Skin epidermis (tissue), 12 donors: ENCODE measurements around the gene PRPF8.
"Not testable (repeated sequence)": the region's sequence is repeated elsewhere in the genome, so short reads cannot be mapped to it uniquely, and the experiment has no call there.

ENCODE experiments used
- H3K27ac ChIP-seq, 21 experiments: fragments of 200-600 bp; sonication (generic) in 11 of 21; one replicate each; pipeline ENCODE4 v1.5.0; 2020; ENCODE audit warnings: mild to moderate bottlenecking in 3 of 21, inconsistent platforms in 2 of 21, moderate library complexity in 2 of 21
- H3K4me3 ChIP-seq, 7 experiments: fragments of 200-600 bp; sonication (generic) in 2 of 7; one replicate each; pipeline ENCODE4 v1.5.0; 2020; ENCODE audit warnings: inconsistent platforms in 2 of 7, mild to moderate bottlenecking in 2 of 7, moderate library complexity in 1 of 7

PRPF8 gene

GRCh38 chr17:1684378-1685189 is at the start of gene PRPF8:
Gene PRPF8 (minus strand): TSS chr17:1684867. CDS start chr17:1684571, 296 bp downstream.
- Histone ChIP-seq H3K4me3 (peak within 1 kb of the TSS; percentile 59 to 96 (median 88)), H3K27ac (peak within 1 kb of the TSS; percentile 88 to 99 (median 96))

DNA sequence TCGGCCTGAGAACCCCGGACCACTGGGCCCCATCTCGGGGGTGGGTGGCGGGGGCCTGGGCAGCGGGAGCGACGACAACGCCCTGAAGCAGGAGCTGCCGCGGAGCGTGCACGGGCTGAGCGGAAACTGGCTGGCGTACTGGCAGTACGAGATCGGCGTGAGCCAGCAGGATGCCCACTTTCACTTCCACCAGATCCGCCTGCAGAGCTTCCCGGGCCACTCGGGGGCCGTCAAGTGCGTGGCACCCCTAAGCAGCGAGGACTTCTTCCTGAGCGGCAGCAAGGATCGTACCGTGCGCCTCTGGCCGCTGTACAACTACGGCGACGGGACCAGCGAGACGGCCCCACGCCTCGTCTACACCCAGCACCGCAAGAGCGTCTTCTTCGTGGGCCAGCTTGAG is 49.1 kb upstream of the PRPF8 start:
- no peak overlapping the region for H3K4me3 ChIP-seq
- no peak overlapping the region for H3K27ac ChIP-seq

- Histone ChIP-seq H3K27ac (peak overlapping the region in 1 of 21 experiments; percentile 21), H3K4me3 (no peak overlapping the region)
These were observed 48.2 kb upstream of the PRPF8 start for GRCh38 chr17:1732833-1733321.

DNA sequence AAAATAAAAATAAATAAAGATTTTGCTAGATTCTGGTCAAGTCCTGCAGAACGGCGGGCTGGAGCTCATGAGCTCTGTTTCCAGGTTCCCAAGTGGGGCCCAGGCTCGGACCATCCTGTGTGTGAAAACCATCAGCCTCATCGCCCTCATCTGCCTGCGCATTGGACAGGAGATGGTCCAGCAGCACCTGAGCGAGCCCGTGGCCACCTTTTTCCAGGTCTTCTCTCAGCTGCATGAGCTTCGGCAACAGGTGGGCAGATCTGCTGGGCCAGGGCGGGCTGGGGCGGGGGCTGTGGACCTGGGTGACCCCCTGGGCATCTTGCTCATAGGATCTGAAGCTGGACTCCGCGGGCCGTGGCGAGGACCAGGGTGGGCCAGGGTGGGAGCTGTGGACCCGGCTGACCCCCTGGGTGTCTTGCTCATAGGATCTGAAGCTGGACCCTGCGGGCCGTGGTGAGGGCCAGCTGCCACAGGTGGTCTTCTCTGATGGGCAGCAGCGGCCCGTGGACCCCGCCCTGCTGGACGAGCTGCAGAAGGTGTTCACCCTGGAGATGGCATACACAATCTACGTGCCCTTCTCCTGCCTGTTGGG is 47.7 kb upstream of the PRPF8 start:
- peak overlapping the region in 1 of 21 experiments; percentile 21 for H3K27ac ChIP-seq

GRCh38 chr17:1731194-1731506 is 46.5 kb upstream of the PRPF8 start:
- Histone ChIP-seq H3K4me3 (no peak overlapping the region), H3K27ac (peak overlapping the region in 14 of 21 experiments; percentile 11 to 88 (median 72))

More for the DNA sequence above, 47.7 kb upstream of the PRPF8 start:
- no peak overlapping the region for H3K4me3 ChIP-seq

GRCh38 chr17:1730326-1731193 is 45.9 kb upstream of the PRPF8 start:
- H3K4me3 ChIP-seq = peak overlapping the region in 2 of 7 experiments; percentile 1 to 5

GRCh38 chr17:1729966-1730325 is 45.3 kb upstream of the PRPF8 start:
- H3K4me3 ChIP-seq = peak overlapping the region in 1 of 7 experiments; percentile 1
- peak overlapping the region in 15 of 21 experiments; percentile 11 to 88 (median 74) for H3K27ac ChIP-seq

More at GRCh38 chr17:1730326-1731193, 45.9 kb upstream of the PRPF8 start:
- peak overlapping the region in 16 of 21 experiments; percentile 11 to 88 (median 72) for H3K27ac ChIP-seq

GRCh38 chr17:1727876-1728630 is 43.4 kb upstream of the PRPF8 start:
- no peak overlapping the region for H3K4me3 ChIP-seq

GRCh38 chr17:1727258-1727789 is 42.7 kb upstream of the PRPF8 start:
- H3K4me3 ChIP-seq = no peak overlapping the region
- H3K27ac ChIP-seq = peak overlapping the region in 2 of 21 experiments; percentile 11 to 25

More at GRCh38 chr17:1727876-1728630, 43.4 kb upstream of the PRPF8 start:
- peak overlapping the region in 2 of 21 experiments; percentile 25 to 43 for H3K27ac ChIP-seq

GRCh38 chr17:1726626-1727257 is 42.1 kb upstream of the PRPF8 start:
- Histone ChIP-seq H3K27ac (peak overlapping the region in 2 of 21 experiments; percentile 11 to 29), H3K4me3 (no peak overlapping the region)

GRCh38 chr17:1725642-1726511 is 41.2 kb upstream of the PRPF8 start:
- Histone ChIP-seq H3K27ac (peak overlapping the region in 13 of 21 experiments; percentile 84 to 98 (median 90)), H3K4me3 (peak overlapping the region in 6 of 7 experiments; percentile 57 to 94 (median 63))

- Histone ChIP-seq H3K4me3 (peak overlapping the region; percentile 48 to 94 (median 62)), H3K27ac (peak overlapping the region; percentile 75 to 98 (median 90))
These were observed 40.4 kb upstream of the PRPF8 start for GRCh38 chr17:1724869-1725641.

DNA sequence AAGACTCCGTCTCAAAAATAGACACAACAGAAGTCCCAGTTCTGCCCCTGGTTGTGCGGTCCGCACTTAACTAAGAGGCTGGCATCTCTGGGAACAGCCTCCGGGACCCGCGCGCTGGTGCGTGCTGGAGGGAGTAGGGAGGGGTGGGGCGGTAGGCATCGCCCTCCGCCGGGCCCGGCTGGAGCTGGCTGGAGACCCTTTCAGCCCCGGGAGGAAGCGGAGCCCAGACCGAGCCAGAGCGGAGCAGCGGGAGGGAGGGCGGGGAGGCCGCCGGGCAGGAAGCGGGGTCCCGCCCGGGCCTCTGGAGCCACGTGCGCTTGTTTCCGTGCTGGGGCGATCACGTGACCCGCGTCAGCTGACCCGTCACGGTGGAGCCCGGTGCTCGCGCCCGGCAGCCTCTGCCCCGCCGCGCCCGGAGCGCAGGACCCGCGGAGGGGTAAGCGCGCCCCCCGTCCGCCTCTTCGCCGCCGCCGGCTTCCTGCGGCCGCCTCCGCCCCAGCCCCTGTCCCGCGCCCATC is 39.7 kb upstream of the PRPF8 start, which contains the start of gene WDR81:
Gene WDR81 (plus strand): TSS at position 354 of the 518 bp plus-strand sequence. CDS start 256 bp downstream, outside the sequence.
- peak within 1 kb of the TSS; percentile 48 to 94 (median 62) for H3K4me3 ChIP-seq

GRCh38 chr17:1722022-1722421 is 37.4 kb upstream of the PRPF8 start:
- peak overlapping the region in 19 of 21 experiments; percentile 13 to 98 (median 86) for H3K27ac ChIP-seq
- H3K4me3 ChIP-seq = not testable (repeated sequence)

More for the DNA sequence above, 39.7 kb upstream of the PRPF8 start, which contains the start of gene WDR81:
- peak within 1 kb of the TSS; percentile 75 to 98 (median 90) for H3K27ac ChIP-seq

DNA sequence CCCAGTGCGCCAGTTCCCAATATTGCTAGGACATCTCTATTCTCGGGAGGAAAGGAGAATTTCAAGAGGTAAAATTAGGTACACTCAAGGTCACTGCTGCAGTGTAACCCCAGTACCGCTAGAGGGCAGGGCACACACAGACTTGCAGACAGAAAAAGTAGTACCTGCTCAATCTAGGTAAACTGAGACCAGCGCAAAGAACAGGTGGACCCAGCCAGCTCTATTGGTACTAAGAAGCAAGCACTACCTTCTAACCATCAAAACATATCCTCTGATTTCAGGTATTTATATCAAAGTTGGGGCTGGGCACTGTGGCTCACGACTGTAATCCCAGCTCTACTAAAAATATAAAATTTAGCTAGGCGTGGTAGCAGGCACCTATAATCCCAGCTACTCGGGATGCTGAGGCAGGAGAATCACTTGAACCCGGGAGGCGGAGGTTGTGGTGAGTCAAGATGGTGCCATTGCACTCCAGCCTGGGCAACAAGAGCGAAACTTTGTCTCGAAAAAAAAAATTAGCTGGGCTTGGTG is 36.3 kb upstream of the PRPF8 start:
- Histone ChIP-seq H3K27ac (peak overlapping the region in 9 of 21 experiments; percentile 18 to 98 (median 87)), H3K4me3 (no peak overlapping the region)
